GM18511 (cell line): ENCODE results near the gene R3HDM1.
"Not testable (repeated sequence)": the region's sequence is repeated elsewhere in the genome, so short reads cannot be mapped to it uniquely, and the experiment has no call there.

Experiments used
- ATAC-seq: cut with Tn5 transposase; IDR thresholded peaks from one replicate; pipeline ENCODE4 v1.9.1; 2021; ENCODE audit warnings: mild to moderate bottlenecking, moderate library complexity; ENCODE audit not compliant: unreplicated experiment

Gene R3HDM1

DNA sequence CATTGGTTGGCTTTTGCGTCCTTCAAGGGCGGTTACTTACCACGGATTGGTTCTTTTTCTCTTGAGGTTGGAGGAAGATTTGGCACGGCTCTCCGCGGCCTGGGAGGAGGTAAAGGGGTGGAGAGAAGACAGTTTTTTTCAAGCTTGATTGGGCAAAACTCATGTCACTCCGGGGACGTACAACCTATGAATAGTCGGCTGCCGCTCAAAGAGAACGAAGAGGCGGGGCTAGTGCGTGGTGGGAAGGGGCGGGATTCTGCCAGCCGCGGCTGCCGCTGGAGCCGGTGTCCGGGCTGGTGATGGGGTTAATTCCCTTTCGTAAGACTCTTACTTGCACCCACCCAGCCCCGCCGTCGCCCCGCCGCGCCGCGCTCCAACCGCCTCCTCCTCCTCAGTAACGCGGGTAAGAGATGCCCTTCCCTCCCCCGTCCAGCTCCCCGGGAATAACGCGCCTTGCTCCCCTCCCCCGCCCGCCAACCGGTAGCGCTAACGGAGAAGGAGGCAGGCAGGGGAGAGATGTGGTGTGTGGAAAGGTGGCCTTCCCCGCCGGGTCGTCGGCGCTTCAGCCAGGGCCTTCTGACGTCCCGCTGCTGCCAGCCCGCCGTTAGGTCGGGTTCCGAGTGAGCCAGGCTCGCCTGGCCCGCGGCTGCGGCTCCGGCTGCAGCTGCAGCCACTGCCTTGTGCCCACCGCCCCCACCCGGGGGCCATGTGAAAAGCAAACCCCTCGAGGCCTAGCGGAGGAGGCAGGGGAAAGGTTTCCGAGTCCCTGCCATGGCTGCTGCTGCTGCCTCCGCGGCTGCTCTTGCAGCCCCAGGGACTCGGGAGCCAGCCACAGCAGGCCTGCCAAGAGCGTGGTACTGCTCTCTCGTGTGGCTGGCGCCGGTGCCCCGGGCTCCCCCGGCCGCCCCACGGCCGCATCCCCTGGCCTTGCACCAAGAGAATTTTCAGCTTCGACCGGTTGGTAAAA is at the start of gene R3HDM1:
Gene R3HDM1 (plus strand): TSS at position 254 of the 967 bp plus-strand sequence. CDS start 73,362 bp downstream, outside the sequence.
- ATAC-seq: peak; percentile 82

DNA sequence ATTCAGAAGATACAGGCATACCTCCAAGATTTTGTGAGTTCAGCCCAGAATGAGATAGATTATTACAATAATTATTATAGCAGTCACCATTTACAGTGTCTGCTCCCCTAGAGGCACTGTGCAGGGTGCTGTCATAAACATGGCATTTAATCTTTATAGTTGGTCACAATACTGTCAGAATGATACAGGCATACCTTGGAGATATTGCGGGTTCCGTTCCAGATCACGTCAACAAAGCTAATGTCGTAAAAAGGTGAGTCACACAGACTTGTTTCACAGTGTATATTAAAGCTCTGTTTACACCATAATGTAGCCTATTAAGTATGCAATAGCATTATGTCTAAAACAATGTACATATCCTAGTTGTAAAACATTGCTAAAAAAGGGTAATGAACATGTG is 45.8 kb upstream of the R3HDM1 start:
- no peak for ATAC-seq

DNA sequence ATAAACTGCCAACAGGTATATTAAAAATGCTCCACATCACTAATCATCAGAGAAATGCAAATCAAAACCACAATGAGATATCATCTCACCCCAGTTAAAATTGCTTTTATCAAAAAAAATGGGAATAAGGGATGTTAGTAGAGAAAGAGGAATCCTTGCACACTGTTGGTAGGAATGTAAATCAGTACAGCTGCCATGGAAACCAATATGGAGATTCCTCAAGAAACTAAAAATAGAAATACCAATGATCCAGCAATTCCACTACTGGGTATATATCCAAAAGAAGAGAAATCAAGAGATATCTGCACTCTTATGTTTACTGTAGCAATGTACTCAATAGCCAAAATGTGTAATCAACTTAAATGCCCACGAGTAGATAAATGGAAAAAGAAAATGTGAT is 40.9 kb upstream of the R3HDM1 start:
- ATAC-seq: no peak

DNA sequence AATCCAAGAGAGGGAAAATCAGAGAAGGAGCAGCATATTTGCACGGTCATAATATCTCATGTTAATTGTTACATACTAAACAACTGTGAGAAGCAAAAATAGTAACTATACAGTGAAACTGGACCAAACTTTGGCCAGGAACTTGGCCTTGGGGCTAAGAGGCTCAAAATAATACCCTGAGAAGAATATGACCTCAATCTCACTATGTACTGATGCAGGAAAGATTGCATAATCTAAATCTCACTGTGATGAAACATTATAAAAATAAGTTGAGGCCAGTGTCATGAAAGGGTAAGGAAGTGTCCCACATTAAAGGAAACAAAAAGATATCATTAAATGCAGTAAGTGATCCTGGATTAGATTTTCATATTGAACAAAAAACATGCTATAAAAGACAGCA is 36.8 kb upstream of the R3HDM1 start:
- no peak for ATAC-seq

DNA sequence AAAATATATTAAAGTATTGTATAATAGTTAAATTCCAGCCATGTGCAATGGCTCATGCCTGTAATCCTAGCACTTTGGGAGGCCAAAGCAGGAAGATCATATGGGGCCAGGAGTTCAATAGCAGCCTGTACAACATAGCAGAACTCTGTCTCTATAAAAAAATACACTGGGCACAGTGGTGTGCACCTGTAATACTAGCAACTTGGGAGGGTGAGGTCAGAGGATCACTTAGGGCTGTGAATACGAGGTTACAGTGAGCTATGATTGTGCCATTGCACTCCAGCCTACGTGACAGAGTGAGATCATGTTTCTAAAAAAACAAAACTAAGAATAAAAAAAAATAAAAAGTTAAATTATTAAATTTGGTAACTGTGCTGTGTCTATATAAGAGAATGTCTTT is 36.4 kb upstream of the R3HDM1 start:
- no peak for ATAC-seq

DNA sequence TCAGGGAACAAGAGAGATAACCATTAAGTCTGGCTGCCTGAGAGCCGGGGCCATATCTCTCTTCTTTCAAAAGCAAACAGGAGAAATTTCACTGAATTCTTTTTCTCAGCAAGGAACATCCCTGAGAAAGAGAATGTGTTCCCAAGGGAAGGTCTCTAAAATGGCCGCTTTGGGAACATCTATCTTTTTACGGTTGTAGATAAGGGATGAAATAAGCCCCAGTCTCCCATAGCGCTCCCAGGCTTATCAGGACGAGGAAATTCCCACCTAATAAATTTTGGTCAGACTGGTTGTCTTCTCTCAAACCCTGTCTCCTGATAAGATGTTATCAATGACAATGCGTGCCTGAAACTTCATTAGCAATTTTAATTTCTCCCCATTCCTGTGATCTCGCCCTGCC is 32.7 kb upstream of the R3HDM1 start:
- not testable (repeated sequence) for ATAC-seq

DNA sequence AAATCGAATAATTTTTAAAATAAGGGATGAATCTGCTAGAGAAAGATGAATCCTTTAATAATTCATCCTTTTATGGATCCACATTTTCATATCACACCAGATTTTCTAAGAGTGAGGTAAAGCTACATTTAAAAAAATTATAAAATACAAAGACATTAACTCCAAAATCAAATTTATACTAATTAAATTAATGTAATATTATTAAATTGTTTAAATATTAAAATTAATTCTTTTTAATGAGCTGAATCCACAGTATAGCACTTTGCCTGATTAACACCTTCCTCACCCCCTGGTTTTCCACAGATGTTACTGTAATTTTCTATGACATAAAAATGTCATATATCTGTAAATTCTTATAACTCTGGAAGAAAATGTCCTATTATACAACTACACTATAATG is 26.5 kb upstream of the R3HDM1 start:
- ATAC-seq: no peak

DNA sequence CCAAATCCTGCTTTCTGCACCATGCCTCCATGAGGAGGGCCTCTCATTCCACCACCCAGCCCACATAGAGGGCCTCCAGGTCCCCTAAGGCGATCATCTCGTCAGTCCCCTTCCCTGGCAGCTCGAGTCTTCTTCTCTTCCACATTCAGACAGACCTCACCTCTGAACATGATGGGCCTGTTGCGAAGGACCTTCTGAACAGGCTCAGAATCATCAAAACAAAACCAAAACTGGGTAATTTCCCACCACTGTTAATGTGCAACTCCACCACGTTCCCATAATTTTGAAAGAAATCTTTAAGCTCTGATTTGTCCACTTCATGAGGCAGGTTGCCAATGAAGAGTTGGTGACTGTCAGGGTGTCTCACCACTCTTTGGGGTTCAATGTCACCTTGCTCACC is 20.7 kb upstream of the R3HDM1 start:
- no peak for ATAC-seq

DNA sequence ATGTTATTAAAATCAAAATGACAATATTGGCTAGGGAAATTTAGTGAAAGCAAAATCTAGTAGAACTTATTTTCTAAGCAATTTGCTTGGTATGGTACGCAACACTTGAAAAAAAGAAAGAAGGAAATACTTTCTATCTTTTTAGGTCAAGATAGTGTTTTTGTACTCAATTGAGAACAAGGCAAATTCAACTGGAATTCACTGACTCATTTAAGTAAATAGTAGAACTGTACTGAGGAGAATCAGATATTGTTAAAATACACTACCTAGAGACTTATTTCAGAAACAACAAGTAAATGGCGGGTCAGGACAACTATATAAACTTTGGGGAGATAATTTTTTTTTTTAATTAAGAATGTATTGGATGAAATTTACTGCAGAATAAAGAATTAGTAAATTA is 19.2 kb upstream of the R3HDM1 start:
- no peak for ATAC-seq

DNA sequence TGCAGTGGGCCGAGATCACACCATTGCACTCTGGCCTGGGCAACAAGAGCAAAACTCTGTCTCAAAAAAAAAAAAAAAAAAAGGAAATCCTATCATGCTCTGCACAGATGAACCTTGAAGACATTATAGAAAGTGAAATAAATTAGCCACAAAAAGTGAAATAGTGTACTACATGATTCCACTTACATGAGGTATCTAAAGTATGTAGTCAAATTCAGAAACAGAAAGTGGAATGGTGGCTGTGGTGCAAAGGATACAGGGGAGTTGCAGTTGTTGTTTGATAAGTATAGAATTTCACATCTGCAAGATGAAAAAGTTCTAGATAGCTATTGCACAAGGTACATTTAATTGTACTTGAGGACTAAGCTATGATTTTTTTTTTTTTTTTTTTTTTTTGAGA is 5.5 kb upstream of the R3HDM1 start:
- no peak for ATAC-seq

DNA sequence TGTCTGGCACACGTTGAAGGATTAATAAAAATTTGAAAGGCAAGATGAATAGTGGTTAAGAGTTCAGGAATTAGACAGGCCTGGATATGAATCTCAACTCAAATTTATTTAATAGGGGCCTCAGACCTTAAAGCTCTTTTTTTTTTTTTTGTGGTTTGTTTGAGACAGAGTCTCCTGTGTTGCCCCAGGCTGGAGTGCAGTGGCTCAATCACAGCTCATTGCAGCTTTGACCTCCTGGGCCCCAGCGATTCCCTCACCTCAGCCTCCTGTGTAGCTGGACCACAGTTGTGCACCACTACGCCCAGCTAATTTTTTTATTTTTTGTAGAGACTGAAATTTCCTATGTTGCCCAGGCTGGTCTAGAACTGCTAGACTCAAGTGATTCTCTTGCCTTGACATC is 3.3 kb upstream of the R3HDM1 start:
- no peak for ATAC-seq

DNA sequence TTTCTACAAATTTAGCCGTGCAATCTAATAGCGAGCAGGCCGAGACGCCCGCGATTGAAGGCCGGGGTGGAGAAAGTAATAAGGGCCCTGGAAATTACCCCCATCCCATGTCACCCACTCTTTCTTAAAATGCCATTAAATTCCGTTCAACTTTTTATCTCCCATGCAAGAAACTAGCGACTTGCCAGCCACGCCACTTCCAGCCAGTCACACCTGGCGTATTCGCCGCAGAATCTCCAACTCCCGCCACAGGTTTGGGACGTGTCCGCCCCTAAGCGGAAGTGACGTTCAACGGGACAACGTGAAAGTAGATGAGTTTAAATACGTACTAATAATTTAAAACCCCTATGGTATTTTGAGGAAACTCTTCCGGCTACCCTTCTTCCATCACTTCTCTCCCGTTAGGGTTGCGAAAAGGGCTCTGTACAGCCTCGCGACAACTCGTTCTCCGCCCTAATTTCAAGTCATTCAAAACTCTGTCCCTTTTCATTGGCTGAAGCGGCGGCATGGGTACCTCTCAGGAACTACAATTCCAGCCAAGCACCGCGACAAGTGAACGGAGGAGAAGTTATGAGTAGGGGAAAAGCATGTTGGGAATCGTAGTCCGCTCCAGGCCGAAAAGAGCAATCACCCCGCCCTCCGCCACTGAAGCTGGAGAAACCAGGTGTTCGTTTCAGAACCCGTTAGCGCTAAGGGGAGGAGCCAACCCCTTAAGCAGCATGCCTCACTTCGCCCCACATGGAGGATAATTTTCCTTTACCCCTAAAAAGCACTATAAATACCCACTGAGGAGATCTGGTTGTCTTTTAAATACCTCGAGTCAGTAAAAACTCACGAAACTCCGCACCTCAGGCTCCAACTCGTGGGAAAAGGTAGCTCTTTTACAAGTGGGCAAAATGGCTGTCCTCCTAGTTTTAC is 712 bp upstream of the R3HDM1 start, which contains the start of gene ZRANB3:
Gene ZRANB3 (minus strand): TSS at position 906 of the 918 bp plus-strand sequence.
- peak; percentile 73 for ATAC-seq

DNA sequence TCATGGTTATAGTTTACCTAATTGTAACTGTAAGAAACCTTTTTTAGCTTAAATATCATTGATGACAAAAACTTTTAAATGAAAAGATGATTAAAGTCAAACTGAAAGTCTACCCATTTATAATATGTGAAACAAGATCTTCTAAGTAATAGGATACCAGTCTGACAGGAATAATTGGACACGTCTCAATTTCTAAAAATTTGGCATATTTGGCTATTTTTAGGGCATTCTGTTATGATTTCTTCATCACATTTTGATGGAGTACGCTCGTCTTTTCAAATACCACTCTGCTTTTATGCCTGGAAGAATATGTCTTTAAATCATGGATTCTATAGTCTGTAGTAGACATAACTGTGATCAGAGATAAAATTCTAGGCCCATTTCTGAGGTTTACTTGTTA is 1.3 kb downstream of the R3HDM1 start:
- no peak for ATAC-seq

DNA sequence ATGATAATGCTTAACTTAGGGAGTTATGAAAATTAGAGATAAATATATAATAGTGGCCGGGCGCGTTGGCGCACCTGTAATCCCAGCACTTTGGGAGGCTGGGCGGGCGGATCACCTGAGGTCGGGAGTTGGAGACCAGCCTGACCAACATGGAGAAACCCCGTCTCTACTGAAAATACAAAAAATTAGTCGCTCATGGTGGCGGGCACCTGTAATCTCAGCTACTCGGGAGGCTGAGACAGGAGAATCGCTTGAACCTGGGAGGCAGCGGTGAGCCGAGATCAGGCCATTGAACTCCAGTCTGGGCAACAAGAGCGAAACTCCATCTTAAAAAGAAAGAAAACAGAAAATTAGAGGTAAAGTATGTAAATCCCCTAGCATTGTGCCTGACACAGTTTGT is 2.3 kb downstream of the R3HDM1 start:
- not testable (repeated sequence) for ATAC-seq

DNA sequence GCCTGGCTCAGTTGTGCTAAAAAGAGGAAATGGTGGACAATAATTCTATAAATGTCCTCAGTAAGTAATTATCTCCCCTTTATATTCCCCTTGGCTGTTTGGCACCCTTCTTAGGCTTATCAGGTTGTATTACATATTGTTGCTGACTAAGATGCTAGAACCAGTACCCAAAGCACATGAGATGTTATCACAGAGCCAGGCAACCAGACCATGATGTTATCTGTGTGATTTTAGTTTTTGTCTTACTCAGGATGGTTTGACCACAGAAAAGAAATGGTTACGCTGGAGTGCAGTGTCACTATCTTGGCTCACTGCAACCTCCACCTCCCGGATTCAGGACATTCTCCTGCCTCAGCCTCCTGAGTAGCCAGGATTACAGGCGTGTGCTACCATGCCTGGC is 15.2 kb downstream of the R3HDM1 start:
- no peak for ATAC-seq

DNA sequence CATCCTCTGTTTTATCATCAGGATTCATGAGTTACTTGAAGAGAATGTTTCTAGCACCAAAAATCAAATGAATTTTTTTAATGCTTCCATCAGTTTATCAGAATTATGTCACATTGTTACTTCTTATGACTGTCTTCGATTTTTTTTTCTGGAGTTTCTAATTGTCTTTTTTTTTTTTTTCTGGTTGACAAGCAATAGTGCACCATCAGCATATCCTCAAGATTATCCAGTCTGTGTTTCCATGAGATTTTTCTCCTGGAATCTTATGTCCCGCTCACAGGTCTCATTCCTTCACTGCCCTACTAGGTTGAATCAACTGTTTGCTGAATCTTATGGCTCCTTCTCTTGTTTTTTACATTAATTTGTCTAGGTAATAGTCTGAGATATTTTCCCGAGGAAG is 16.0 kb downstream of the R3HDM1 start:
- ATAC-seq: no peak

DNA sequence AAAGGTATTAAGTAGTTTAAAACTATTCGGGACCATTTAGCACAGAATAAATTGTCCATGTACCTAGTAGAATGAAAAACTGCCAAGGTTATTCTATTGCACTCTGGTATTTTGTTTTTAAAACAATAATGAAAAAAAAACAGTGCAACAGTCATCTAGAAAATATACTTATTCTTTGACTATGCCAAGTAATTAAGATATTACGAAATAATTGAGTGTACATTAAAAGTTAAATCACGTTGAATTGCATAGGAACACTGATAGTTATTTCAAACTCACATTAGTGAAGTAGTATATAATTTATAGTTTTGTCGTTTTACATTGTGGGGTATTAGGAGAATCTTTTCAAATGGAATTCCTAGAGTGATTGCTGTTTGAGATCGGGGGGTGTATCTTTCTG is 20.1 kb downstream of the R3HDM1 start:
- no peak for ATAC-seq

DNA sequence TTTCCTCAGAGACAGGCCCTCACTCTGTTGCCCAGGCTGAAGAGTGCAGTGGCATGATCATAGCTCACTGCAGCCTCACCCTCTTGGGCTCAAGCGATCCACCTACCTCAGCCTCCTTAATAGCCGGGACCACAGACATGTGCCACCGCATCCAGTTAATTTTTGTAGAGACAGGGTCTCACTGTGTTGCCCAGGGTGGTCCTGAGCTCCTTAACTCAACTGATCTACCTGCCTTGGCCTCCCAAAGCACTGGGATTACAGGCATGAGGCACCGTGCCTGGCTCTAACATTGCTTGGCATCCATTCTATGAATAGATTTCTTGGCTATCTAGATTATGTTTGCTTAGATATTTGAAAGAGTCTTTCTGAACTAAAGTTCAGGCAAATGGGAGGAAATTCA is 21.6 kb downstream of the R3HDM1 start:
- ATAC-seq: no peak

DNA sequence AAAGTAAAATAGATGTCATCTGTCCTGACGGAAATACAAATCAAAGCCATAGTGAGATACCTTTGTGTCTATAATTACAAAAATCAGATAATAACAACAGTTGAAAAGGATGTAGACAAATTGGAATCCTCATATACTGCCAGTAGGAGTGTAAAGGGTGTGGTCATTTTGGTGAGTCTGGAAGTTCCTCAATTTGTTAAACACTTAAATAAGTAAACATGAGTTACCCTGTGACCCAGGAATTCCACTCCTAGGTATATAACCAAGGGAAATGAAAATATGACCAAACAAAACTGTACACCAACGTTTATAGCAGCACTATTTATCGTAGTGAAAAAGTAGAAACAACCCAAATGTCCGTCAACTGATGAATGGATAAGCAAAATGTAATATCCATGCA is 24.0 kb downstream of the R3HDM1 start:
- ATAC-seq: no peak

DNA sequence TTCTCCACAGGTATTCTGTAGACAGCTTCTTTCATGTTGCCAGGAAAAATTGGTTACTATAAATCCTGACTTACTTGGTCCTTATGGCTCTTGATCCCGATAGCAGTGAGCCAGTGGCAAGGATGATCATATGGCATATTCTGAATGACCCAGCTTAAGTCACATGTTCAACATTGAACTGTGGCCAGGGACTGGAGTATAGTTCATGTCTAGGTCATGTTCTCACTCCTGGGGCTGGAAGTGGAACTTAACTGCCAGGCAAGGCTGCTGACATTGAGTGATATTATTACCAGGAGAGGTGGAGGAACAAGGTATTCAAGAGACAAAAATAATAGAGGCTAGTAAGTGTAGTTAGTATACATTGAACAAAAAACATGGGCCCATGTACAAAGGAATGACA is 26.2 kb downstream of the R3HDM1 start:
- ATAC-seq: no peak

DNA sequence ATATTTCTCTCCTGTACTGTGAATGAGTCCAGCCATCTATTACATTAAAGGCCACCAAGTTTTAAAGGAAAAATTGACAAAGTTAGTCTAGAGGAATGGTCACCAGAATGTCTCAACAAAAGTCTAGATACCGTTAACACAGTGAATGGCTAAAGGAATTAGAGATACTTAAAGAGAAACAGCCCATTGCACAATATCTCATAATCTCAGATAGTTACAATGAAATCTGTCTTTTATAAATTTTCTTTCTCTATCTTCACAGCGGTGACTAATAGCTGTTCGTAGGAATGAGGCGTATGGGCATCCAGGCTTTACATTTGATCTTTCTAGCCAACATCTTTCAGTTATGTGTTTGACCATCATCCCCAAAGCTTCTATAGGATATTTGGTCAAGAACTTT is 30.6 kb downstream of the R3HDM1 start:
- ATAC-seq: no peak

DNA sequence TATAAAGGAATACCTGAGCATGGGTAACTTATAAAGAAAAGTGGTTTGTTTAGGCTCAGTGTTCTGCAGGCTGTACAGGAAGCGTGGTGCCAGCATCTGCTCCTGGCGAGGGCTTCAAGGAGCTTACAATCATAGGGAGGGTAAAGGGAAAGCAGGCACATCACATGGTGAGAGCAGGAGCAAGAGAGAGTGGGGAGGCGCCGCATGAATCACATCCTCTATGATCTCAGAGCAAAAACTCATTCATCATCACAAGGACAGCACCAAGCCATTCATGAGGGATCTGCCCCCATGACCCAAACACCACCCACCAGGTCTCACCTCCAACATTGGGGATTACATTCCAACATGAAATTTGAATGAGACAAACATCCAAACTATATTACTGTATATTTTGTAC is 32.5 kb downstream of the R3HDM1 start:
- ATAC-seq: no peak
